HepG2 (cell line): ENCODE results near the gene SCGB1C1. TPM values are rescaled to one million over a fixed set of nuclear protein-coding genes. Genes with fewer than 3 reads are reported as not detected.

Source experiments
- BRD4 ChIP-seq: sonication (generic); formaldehyde crosslinking; IDR thresholded peaks from 2 replicates; pipeline ENCODE4 v1.4.0; 2020; ENCODE audit warnings: missing genetic modification reagents
- CREB1 ChIP-seq, 2 experiments: fragments of 450-650 bp in 1 of 2; IDR thresholded peaks; 2 replicates each; pipeline ENCODE4 v1.6.1; 2016 to 2017; ENCODE audit warnings: control low read depth in 1 of 2, mild to moderate bottlenecking in 1 of 2, missing compliant biosample characterization in 1 of 2, missing genetic modification characterization in 1 of 2
- KMT2B ChIP-seq: IDR thresholded peaks from 2 replicates; pipeline ENCODE4 v1.6.1; 2016; ENCODE audit warnings: missing genetic modification reagents, missing compliant biosample characterization
- MED13 ChIP-seq: sonication (generic); formaldehyde crosslinking; IDR thresholded peaks from 2 replicates; pipeline ENCODE4 v1.5.0; 2020; ENCODE audit warnings: missing genetic modification reagents
- RBFOX2 ChIP-seq: fragments of 200-400 bp; formaldehyde crosslinking; IDR thresholded peaks from 2 replicates; pipeline ENCODE4 v1.6.1; 2017; ENCODE audit warnings: low read depth, mild to moderate bottlenecking, low read length
- ZNF263 ChIP-seq: sonication (generic); formaldehyde crosslinking; IDR thresholded peaks from 2 replicates; pipeline ENCODE4 v1.4.0; 2020; ENCODE audit warnings: missing genetic modification reagents
- ZNF782 ChIP-seq: sonication (generic); formaldehyde crosslinking; IDR thresholded peaks from 2 replicates; pipeline ENCODE4 v1.4.0; 2020; ENCODE audit warnings: missing genetic modification reagents, mild to moderate bottlenecking, borderline replicate concordance
- polyA plus RNA-seq, 8 experiments: library from polyadenylated mRNA; depleted of rRNA in 3 of 8; stranded (reverse) in 7 of 8; unstranded in 1 of 8; fragments of >200 nt; fragmentation: Illumina TruSeq in 4 of 8; extraction: Trizol in 4 of 8; gene quantifications; 2 replicates each; pipeline versions ENCODE4 v1.2.1 to v1.2.3, GENCODE V29; 2011 to 2016; ENCODE audit warnings: low read depth in 4 of 8, missing spikeins in 1 of 8, mixed read lengths in 1 of 8; ENCODE audit not compliant: insufficient read depth in 1 of 8
- total RNA-seq, 5 experiments: library from RNA; depleted of rRNA; stranded (reverse); fragments of >200 nt; fragmentation: Illumina TruSeq; extraction: Trizol; gene quantifications; 2 replicates each; pipeline ENCODE4 v1.2.3, GENCODE V29; 2016; ENCODE audit warnings: low read depth in 1 of 5
- TF ChIP-seq, protein P1 (sequence below), 2 experiments: sonication (generic) in 1 of 2; formaldehyde crosslinking in 1 of 2; IDR thresholded peaks; 2 replicates each; pipeline versions ENCODE4 v1.5.1 to v1.6.1; 2011 to 2020; ENCODE audit warnings: borderline replicate concordance in 1 of 2, low read depth in 1 of 2, low read length in 1 of 2, mild to moderate bottlenecking in 1 of 2, missing genetic modification reagents in 1 of 2, moderate library complexity in 1 of 2
- TF ChIP-seq, protein P2 (sequence below): sonication (generic); formaldehyde crosslinking; IDR thresholded peaks from 2 replicates; pipeline ENCODE4 v1.5.1; 2020; ENCODE audit warnings: missing genetic modification reagents, mild to moderate bottlenecking, borderline replicate concordance
- TF ChIP-seq, protein P3 (sequence below): sonication (generic); formaldehyde crosslinking; conservative IDR thresholded peaks from 2 replicates; pipeline ENCODE4 v1.4.0; 2020; ENCODE audit warnings: missing genetic modification reagents
- TF ChIP-seq, protein P4 (sequence below): sonication (generic); formaldehyde crosslinking; IDR thresholded peaks from 2 replicates; pipeline ENCODE4 v1.5.1; 2020; ENCODE audit warnings: missing genetic modification reagents, mild to moderate bottlenecking, borderline replicate concordance
- TF ChIP-seq, protein P5 (sequence below): sonication (generic); formaldehyde crosslinking; IDR thresholded peaks from 2 replicates; pipeline ENCODE4 v1.4.0; 2020; ENCODE audit warnings: missing genetic modification reagents

SCGB1C1 gene
- total and polyA plus RNA-seq, 2 of the 13 experiments (the other 11 are each of a cell fraction or from before 2014, with no cell fraction given), result not detected

DNA sequence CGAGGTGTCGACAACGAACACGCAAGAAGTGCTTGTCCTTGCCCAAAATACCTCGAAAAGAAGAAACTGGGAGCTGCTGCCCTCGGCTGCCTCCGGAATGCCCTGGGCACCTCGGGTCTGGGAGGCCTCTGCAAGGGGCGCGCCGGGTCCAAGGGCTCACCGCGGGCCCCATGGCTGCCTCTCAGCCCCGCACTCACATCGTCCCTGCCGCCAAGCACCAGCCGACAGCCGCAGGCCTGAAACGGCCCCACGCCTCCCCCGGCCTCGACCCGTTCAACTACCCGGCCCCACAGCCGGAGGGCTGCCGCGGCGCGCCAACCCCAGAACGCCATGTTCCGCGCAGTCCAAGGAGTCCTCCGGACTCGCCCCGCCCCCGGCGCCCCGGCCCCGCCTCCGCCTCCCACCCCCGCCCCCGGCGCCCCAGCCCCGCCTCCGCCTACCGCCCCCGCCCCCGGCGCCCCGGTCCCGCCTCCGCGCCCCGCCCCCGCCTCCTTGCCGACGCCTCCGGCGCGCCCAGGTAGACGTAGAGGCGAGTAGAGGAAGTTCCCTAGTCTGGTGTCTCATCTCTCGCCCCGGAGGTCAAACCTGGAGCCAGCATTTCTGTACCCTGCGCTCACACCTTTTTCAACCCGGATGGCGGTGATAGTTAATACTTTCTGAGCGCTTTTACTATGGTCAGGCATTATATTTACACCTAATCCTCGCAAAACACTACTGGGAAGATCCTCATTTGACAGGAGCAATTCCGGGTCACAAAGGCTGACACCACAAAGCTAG, 43.3 kb downstream of the SCGB1C1 start, which contains the start of gene SIRT3 (continued):
- TF ChIP-seq, protein P1, sequence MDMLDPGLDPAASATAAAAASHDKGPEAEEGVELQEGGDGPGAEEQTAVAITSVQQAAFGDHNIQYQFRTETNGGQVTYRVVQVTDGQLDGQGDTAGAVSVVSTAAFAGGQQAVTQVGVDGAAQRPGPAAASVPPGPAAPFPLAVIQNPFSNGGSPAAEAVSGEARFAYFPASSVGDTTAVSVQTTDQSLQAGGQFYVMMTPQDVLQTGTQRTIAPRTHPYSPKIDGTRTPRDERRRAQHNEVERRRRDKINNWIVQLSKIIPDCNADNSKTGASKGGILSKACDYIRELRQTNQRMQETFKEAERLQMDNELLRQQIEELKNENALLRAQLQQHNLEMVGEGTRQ (IDR thresholded peaks at IDR 0.05; ENCODE audit: low read depth, low read length), result no peak
- TF ChIP-seq, protein P1 (CRISPR knock-in tag; IDR thresholded peaks at IDR 0.05; ENCODE audit: borderline replicate concordance), result peak; percentile 10; the same call in 1 of the 2 replicates
- TF ChIP-seq MED13 (CRISPR knock-in tag), result 0 out of 2 replicates have a peak, but pooled peaks have one; percentile 26
- TF ChIP-seq BRD4, result peak; percentile 76; the same call in 1 of the 2 replicates
- no peak for TF ChIP-seq KMT2B (CRISPR knock-in tag)
- no peak for TF ChIP-seq CREB1 (IDR thresholded peaks at IDR 0.05)
- TF ChIP-seq CREB1 (CRISPR knock-in tag; IDR thresholded peaks at IDR 0.05), result peak; percentile 67; the same call in 1 of the 2 replicates
- TF ChIP-seq, protein P2, sequence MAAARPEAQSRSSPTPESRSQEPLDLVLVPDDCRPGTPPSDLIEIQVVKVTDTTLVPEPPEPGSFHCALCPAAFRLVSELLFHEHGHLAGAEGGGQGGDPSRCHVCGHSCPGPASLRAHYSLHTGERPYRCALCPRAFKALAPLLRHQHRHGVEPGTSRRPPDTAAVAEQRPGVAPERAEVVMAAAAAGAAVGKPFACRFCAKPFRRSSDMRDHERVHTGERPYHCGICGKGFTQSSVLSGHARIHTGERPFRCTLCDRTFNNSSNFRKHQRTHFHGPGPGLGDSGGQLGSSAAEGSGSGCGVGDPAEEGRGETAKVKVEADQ, result 0 out of 2 replicates have a peak, but pooled peaks have one; percentile 14
- TF ChIP-seq, protein P3, sequence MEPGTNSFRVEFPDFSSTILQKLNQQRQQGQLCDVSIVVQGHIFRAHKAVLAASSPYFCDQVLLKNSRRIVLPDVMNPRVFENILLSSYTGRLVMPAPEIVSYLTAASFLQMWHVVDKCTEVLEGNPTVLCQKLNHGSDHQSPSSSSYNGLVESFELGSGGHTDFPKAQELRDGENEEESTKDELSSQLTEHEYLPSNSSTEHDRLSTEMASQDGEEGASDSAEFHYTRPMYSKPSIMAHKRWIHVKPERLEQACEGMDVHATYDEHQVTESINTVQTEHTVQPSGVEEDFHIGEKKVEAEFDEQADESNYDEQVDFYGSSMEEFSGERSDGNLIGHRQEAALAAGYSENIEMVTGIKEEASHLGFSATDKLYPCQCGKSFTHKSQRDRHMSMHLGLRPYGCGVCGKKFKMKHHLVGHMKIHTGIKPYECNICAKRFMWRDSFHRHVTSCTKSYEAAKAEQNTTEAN, result 0 out of 2 replicates have a peak, but pooled peaks have one; percentile 40
- TF ChIP-seq, protein P4, sequence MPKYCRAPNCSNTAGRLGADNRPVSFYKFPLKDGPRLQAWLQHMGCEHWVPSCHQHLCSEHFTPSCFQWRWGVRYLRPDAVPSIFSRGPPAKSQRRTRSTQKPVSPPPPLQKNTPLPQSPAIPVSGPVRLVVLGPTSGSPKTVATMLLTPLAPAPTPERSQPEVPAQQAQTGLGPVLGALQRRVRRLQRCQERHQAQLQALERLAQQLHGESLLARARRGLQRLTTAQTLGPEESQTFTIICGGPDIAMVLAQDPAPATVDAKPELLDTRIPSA, result 0 out of 2 replicates have a peak, but pooled peaks have one; percentile 67
- 0 out of 2 replicates have a peak, but pooled peaks have one; percentile 43 for TF ChIP-seq ZNF263
- 0 out of 2 replicates have a peak, but pooled peaks have one; percentile 42 for TF ChIP-seq ZNF782
- TF ChIP-seq RBFOX2, result peak; percentile 70
- TF ChIP-seq, protein P5, sequence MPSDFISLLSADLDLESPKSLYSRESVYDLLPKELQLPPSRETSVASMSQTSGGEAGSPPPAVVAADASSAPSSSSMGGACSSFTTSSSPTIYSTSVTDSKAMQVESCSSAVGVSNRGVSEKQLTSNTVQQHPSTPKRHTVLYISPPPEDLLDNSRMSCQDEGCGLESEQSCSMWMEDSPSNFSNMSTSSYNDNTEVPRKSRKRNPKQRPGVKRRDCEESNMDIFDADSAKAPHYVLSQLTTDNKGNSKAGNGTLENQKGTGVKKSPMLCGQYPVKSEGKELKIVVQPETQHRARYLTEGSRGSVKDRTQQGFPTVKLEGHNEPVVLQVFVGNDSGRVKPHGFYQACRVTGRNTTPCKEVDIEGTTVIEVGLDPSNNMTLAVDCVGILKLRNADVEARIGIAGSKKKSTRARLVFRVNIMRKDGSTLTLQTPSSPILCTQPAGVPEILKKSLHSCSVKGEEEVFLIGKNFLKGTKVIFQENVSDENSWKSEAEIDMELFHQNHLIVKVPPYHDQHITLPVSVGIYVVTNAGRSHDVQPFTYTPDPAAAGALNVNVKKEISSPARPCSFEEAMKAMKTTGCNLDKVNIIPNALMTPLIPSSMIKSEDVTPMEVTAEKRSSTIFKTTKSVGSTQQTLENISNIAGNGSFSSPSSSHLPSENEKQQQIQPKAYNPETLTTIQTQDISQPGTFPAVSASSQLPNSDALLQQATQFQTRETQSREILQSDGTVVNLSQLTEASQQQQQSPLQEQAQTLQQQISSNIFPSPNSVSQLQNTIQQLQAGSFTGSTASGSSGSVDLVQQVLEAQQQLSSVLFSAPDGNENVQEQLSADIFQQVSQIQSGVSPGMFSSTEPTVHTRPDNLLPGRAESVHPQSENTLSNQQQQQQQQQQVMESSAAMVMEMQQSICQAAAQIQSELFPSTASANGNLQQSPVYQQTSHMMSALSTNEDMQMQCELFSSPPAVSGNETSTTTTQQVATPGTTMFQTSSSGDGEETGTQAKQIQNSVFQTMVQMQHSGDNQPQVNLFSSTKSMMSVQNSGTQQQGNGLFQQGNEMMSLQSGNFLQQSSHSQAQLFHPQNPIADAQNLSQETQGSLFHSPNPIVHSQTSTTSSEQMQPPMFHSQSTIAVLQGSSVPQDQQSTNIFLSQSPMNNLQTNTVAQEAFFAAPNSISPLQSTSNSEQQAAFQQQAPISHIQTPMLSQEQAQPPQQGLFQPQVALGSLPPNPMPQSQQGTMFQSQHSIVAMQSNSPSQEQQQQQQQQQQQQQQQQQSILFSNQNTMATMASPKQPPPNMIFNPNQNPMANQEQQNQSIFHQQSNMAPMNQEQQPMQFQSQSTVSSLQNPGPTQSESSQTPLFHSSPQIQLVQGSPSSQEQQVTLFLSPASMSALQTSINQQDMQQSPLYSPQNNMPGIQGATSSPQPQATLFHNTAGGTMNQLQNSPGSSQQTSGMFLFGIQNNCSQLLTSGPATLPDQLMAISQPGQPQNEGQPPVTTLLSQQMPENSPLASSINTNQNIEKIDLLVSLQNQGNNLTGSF, result 0 out of 2 replicates have a peak, but pooled peaks have one; percentile 54
